PC-3 (cell line): ENCODE measurements around the gene GCSAML. TPM values are rescaled to one million over a fixed set of nuclear protein-coding genes. Genes with fewer than 3 reads are reported as not detected.

Source experiments
- ATAC-seq: fragments of 200-7000 bp; cut with Tn5 transposase; 2 replicates; pipeline ENCODE4 v1.9.1; 2020; ENCODE audit warnings: mild to moderate bottlenecking, moderate library complexity
- Bru-seq: library from RNA; stranded (reverse); fragments of 400-500 nt; gene quantifications from one replicate; lab custom pipeline; 2021; lab: Mats Ljungman, UMichigan
- BruChase-seq, 2 experiments: library from RNA; stranded (reverse); fragments of 400-500 nt; gene quantifications; one replicate each; lab custom pipeline; 2021; lab: Mats Ljungman, UMichigan
- BruUV-seq: library from RNA; stranded (reverse); fragments of 400-500 nt; replicated peaks from 2 replicates; lab custom pipeline; 2021; lab: Mats Ljungman, UMichigan
- CTCF ChIA-PET: fragments of 300-600 bp; sonication (Branson Sonifier 250); formaldehyde crosslinking; loops from one replicate; lab custom pipeline; 2022; ENCODE audit warnings: antibody characterized with exemption; lab: Charles Lee
- POLR2A ChIA-PET: fragments of 300-600 bp; sonication (Branson Sonifier 250); formaldehyde crosslinking; loops from one replicate; lab custom pipeline; 2022; ENCODE audit warnings: antibody characterized with exemption; ENCODE audit not compliant: unreplicated experiment; lab: Charles Lee
- DNase-seq: peaks from one replicate; pipeline ENCODE4 v3.0.0-alpha.2; 2015
- H2AFZ ChIP-seq: fragments of 300-600 bp; sonication (generic); 2 replicates; pipeline ENCODE4 v1.6.0; 2016; ENCODE audit warnings: antibody characterized with exemption, low read length
- H3F3A ChIP-seq: fragments of 300-600 bp; sonication (generic); one replicate; pipeline ENCODE4 v1.6.0; 2017; ENCODE audit warnings: antibody characterized with exemption, low read length, control low read depth, mild to moderate bottlenecking; ENCODE audit not compliant: unreplicated experiment
- H3K27ac ChIP-seq: fragments of 300-600 bp; sonication (generic); 2 replicates; pipeline ENCODE4 v1.5.1; 2016; ENCODE audit warnings: mild to moderate bottlenecking, low read length
- H3K27me3 ChIP-seq: fragments of 300-600 bp; sonication (generic); 2 replicates; pipeline ENCODE4 v1.6.1; 2016; ENCODE audit warnings: low read length, mixed read lengths
- H3K36me3 ChIP-seq: fragments of 300-600 bp; sonication (generic); 2 replicates; pipeline ENCODE4 v1.6.1; 2016; ENCODE audit warnings: low read depth, mixed run types, low read length, mixed read lengths
- H3K4me1 ChIP-seq: fragments of 300-600 bp; sonication (generic); 2 replicates; pipeline ENCODE4 v1.5.1; 2016; ENCODE audit warnings: low read length; ENCODE audit not compliant: insufficient read depth
- H3K4me2 ChIP-seq: fragments of 300-600 bp; sonication (generic); 2 replicates; pipeline ENCODE4 v1.6.0; 2016; ENCODE audit warnings: low read length
- H3K4me3 ChIP-seq: fragments of 300-600 bp; sonication (generic); 2 replicates; pipeline ENCODE4 v1.5.1; 2016; ENCODE audit warnings: mild to moderate bottlenecking, low read length, mixed read lengths
- H3K79me2 ChIP-seq: fragments of 300-600 bp; sonication (generic); 2 replicates; pipeline ENCODE4 v1.6.1; 2017; ENCODE audit warnings: low read length, mixed read lengths
- H3K9ac ChIP-seq: fragments of 300-600 bp; sonication (generic); 2 replicates; pipeline ENCODE4 v1.6.0; 2016; ENCODE audit warnings: mild to moderate bottlenecking, low read length
- H3K9me2 ChIP-seq: fragments of 300-600 bp; sonication (generic); replicated peaks from 2 replicates; pipeline ENCODE4 v1.6.1; 2016; ENCODE audit warnings: mixed run types, low read length, mixed read lengths
- H3K9me3 ChIP-seq: fragments of 300-600 bp; sonication (generic); 2 replicates; pipeline ENCODE4 v1.6.1; 2016; ENCODE audit warnings: low read length, mixed read lengths
- H4K20me1 ChIP-seq: fragments of 300-600 bp; sonication (generic); 2 replicates; pipeline ENCODE4 v1.6.1; 2016; ENCODE audit warnings: low read length, mixed read lengths
- EZH2 ChIP-seq: fragments of 300-600 bp; sonication (generic); IDR thresholded peaks from one replicate; pipeline ENCODE4 v1.6.1; 2017; ENCODE audit warnings: antibody characterized with exemption, mild to moderate bottlenecking, low read length; ENCODE audit not compliant: unreplicated experiment
- EZH2phosphoT487 ChIP-seq: fragments of 300-600 bp; sonication (generic); IDR thresholded peaks from 2 replicates; pipeline ENCODE4 v1.6.1; 2018; ENCODE audit warnings: mild to moderate bottlenecking, antibody characterized with exemption, low read length, borderline replicate concordance
- intact Hi-C: fragments of 100-400 bp; cut with micrococcal nuclease; formaldehyde crosslinking; loops from 2 replicates; pipeline ENCODE4 v1.9.0; 2023
- long read RNA-seq: library from polyadenylated mRNA; unstranded; transcript quantifications from one replicate; pipeline ENCODE4 v2.0.0, GENCODE V29; 2021; ENCODE audit not compliant: unreplicated experiment
- total RNA-seq: library from RNA; depleted of rRNA; stranded (reverse); fragments of >200 nt; gene quantifications from 2 replicates; pipeline ENCODE4 v1.2.3, GENCODE V29; 2014; rRNA removed
- TF ChIP-seq, protein P1 (sequence below): fragments of 300-600 bp; sonication (generic); conservative IDR thresholded peaks from 2 replicates; pipeline ENCODE4 v1.5.1; 2017; ENCODE audit warnings: antibody characterized with exemption, low read depth, mild to moderate bottlenecking, low read length

Gene GCSAML
- total RNA-seq (not detected in 2 replicates), Bru-seq, nascent RNA (percentile 0 among the genes with signal in this experiment), BruChase-seq, experiment 1, labeled RNA remaining after a 6-hour chase (percentile 4 among the genes with signal in this experiment), BruChase-seq, experiment 2, labeled RNA remaining after a 2-hour chase (percentile 9 among the genes with signal in this experiment)
- long read RNA-seq, result 0 reads

DNA sequence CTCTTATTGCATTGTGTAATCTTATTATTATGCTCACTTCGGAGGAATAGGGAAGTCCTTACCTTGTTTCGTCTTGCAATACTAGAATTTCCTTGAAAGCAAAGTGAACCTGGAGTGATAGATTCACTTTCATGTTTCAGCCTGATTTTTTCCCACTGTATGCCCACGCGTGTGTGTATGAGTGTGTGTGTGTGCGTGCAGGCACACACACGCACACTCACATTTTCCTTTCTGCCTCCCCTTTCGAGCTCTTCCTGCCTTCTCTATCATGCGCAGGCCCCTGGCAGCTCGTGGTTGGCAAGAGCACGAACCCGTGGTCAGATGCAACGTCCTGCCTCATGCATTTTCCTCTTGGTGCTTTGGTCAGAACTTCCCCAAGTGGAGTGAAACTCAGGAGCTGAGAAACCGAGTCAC is at the start of gene GCSAML:
TSS of gene GCSAML (plus strand) at position 366 of the 414 bp plus-strand sequence. CDS start 58 bp downstream, outside the sequence.
- no TSS peak for BruUV-seq
- DNase-seq (no peak), ATAC-seq (no peak)
- Histone ChIP-seq H3F3A (no peaks in the 10 kb centered on the region), H3K4me1 (peaks cover 11% of the 10 kb centered on the region; the same call in 1 of the 2 replicates), H3K4me3 (no peak within 1 kb of the TSS), H3K27me3 (peaks cover 26% of the 10 kb centered on the region; the same call in 1 of the 2 replicates), H3K79me2 (no peaks in the 10 kb centered on the region), H3K4me2 (no peak within 1 kb of the TSS), H3K36me3 (no peaks in the 10 kb centered on the region), H3K9me3 (no peaks in the 10 kb centered on the region), H2AFZ (no peak within 1 kb of the TSS), H3K27ac (no peak within 1 kb of the TSS), H3K9ac (no peak within 1 kb of the TSS), H4K20me1 (no peaks in the 10 kb centered on the region), H3K9me2 (no peaks in the 10 kb centered on the region)
- intact Hi-C loops, result no loop called here
- ChIA-PET POLR2A (no interaction called here), CTCF (no interaction called here)
- TF ChIP-seq EZH2 (no peak), EZH2phosphoT487 (no peak)
- TF ChIP-seq, protein P1, sequence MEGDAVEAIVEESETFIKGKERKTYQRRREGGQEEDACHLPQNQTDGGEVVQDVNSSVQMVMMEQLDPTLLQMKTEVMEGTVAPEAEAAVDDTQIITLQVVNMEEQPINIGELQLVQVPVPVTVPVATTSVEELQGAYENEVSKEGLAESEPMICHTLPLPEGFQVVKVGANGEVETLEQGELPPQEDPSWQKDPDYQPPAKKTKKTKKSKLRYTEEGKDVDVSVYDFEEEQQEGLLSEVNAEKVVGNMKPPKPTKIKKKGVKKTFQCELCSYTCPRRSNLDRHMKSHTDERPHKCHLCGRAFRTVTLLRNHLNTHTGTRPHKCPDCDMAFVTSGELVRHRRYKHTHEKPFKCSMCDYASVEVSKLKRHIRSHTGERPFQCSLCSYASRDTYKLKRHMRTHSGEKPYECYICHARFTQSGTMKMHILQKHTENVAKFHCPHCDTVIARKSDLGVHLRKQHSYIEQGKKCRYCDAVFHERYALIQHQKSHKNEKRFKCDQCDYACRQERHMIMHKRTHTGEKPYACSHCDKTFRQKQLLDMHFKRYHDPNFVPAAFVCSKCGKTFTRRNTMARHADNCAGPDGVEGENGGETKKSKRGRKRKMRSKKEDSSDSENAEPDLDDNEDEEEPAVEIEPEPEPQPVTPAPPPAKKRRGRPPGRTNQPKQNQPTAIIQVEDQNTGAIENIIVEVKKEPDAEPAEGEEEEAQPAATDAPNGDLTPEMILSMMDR, result no peak

DNA sequence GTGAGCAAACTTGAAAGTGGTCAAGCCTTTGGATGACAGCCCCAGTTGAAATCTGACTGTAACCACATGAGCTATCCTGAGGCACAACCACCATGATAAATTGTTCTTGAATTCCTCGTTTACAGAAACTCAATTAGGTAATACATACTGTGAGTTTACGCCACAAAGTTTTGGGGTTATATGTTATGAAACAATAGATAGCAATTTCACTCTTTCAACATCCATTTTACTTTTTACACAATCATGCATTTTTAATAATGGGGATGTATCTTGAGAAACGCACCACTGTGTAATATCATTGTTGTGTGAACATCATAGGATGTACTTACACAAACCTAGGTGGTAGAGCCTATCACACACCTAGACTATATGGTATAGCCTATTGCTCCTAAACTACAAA is 48.1 kb upstream of the GCSAML start:
- no peak overlapping the region for H3K4me2 ChIP-seq
- no peaks in the 10 kb centered on the region for H3F3A ChIP-seq
- H2AFZ ChIP-seq, result no peak overlapping the region
- no peaks in the 10 kb centered on the region for H3K9me3 ChIP-seq
- intact Hi-C loops, result no loop called here
- ChIA-PET CTCF (no interaction called here), POLR2A (interaction anchor here (0.6 kb wide), 1 partner anchor 593 kb away, joined by 5 read pairs; no protein-coding TSS in a partner anchor)
- no peak overlapping the region for H3K27ac ChIP-seq
- TF ChIP-seq EZH2, result no peak
- TF ChIP-seq, protein P1, result no peak
- no peak for TF ChIP-seq EZH2phosphoT487
- no peaks in the 10 kb centered on the region for H3K36me3 ChIP-seq
- peaks cover 6% of the 10 kb centered on the region; the same call in 1 of the 2 replicates for H3K27me3 ChIP-seq
- BruUV-seq, result no TSS peak
- no peaks in the 10 kb centered on the region for H4K20me1 ChIP-seq
- H3K9ac ChIP-seq, result no peak overlapping the region
- no peak for ATAC-seq
- H3K4me1 ChIP-seq, result peaks cover 11% of the 10 kb centered on the region
- no peaks in the 10 kb centered on the region for H3K79me2 ChIP-seq
- H3K9me2 ChIP-seq, result no peaks in the 10 kb centered on the region
- DNase-seq, result no peak
- H3K4me3 ChIP-seq, result no peak overlapping the region

DNA sequence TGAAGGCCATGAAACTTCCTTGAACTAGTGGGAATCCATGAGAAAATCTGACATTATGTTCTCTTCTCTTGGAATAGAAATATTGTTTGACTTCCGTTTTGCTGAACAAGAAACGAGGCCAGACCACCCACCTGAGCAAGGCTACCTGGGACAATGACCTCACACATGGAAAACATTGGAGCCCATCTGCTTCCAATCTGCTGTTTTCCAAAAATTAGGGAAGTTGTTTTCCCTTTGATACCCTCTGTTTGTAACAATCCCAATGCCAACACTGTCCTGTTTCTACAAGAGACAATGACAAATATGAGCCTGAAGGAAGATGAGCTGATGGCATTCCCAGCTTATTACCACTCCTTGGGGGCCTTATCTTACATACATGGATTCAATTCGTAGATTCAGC is 42.1 kb upstream of the GCSAML start:
- H2AFZ ChIP-seq, result no peak overlapping the region
- ATAC-seq, result no peak
- H3K9me2 ChIP-seq, result no peaks in the 10 kb centered on the region
- TF ChIP-seq, protein P1, result no peak
- TF ChIP-seq EZH2 (no peak), EZH2phosphoT487 (no peak)
- no peak for DNase-seq
- no peak overlapping the region for H3K9ac ChIP-seq
- H3K4me1 ChIP-seq, result no peaks in the 10 kb centered on the region
- 0 out of 2 replicates have a peak, but pooled peaks cover 15% of the 10 kb centered on the region for H3K27me3 ChIP-seq
- intact Hi-C loops, result no loop called here
- H3K27ac ChIP-seq, result no peak overlapping the region
- ChIA-PET POLR2A (no interaction called here), CTCF (no interaction called here)
- no peaks in the 10 kb centered on the region for H3K79me2 ChIP-seq
- H3F3A ChIP-seq, result no peaks in the 10 kb centered on the region
- H3K4me2 ChIP-seq, result no peak overlapping the region
- H3K36me3 ChIP-seq, result no peaks in the 10 kb centered on the region
- BruUV-seq, result no TSS peak
- H3K9me3 ChIP-seq, result no peaks in the 10 kb centered on the region
- H3K4me3 ChIP-seq, result no peak overlapping the region
- no peaks in the 10 kb centered on the region for H4K20me1 ChIP-seq
